DND-41 (cell line): Measurements from ENCODE around the gene PHF2.

Experiments
- ATAC-seq: fragments of 200-7000 bp; cut with Tn5 transposase; 3 replicates; pipeline ENCODE4 v1.9.1; 2021; ENCODE audit warnings: low read depth; ENCODE audit not compliant: insufficient read depth
- DNase-seq: peaks from one replicate; pipeline ENCODE4 v3.0.0-alpha.2; 2020
- H2AFZ ChIP-seq: 2 replicates; pipeline ENCODE4 v1.6.0; 2012; ENCODE audit warnings: low read depth, low read length
- H3K27ac ChIP-seq: 2 replicates; pipeline ENCODE4 v1.5.1; 2012; ENCODE audit warnings: low read length, inconsistent platforms
- H3K27me3 ChIP-seq: fragments of 200-600 bp; sonication (generic); 2 replicates; pipeline ENCODE4 v1.6.0; 2012; ENCODE audit warnings: low read length, mild to moderate bottlenecking, inconsistent platforms; ENCODE audit not compliant: insufficient read depth, poor library complexity
- H3K36me3 ChIP-seq: 2 replicates; pipeline ENCODE4 v1.5.1; 2012; ENCODE audit warnings: low read length, inconsistent platforms; ENCODE audit not compliant: insufficient read depth
- H3K4me1 ChIP-seq: 2 replicates; pipeline ENCODE4 v1.5.1; 2012; ENCODE audit warnings: mild to moderate bottlenecking, low read length; ENCODE audit not compliant: insufficient read depth
- H3K4me2 ChIP-seq: 2 replicates; pipeline ENCODE4 v1.6.0; 2012; ENCODE audit warnings: mild to moderate bottlenecking, moderate library complexity, low read length, inconsistent platforms; ENCODE audit not compliant: insufficient read depth
- H3K4me3 ChIP-seq, 2 experiments: fragments of 200-600 bp in 1 of 2; shearing (Covaris generic) in 1 of 2; 2 replicates each; pipeline ENCODE4 v1.5.1; 2012 to 2016; ENCODE audit warnings: inconsistent platforms in 2 of 2, low read length in 2 of 2, mild to moderate bottlenecking in 2 of 2, low read depth in 1 of 2, moderate library complexity in 1 of 2
- H3K79me2 ChIP-seq: 2 replicates; pipeline ENCODE4 v1.6.0; 2012; ENCODE audit warnings: low read length, inconsistent platforms; ENCODE audit not compliant: insufficient read depth
- H3K9ac ChIP-seq: 2 replicates; pipeline ENCODE4 v1.6.0; 2012; ENCODE audit warnings: low read depth, mild to moderate bottlenecking, inconsistent platforms, low read length, moderate library complexity
- H3K9me3 ChIP-seq: 2 replicates; pipeline ENCODE4 v1.5.1; 2012; ENCODE audit warnings: low read length, moderate library complexity, mild to moderate bottlenecking, inconsistent platforms; ENCODE audit not compliant: insufficient read depth, severe bottlenecking
- H4K20me1 ChIP-seq: 2 replicates; pipeline ENCODE4 v1.6.0; 2012; ENCODE audit warnings: low read length; ENCODE audit not compliant: insufficient read depth
- CTCF ChIP-seq: IDR thresholded peaks from 2 replicates; pipeline ENCODE4 v1.5.1; 2012; ENCODE audit warnings: borderline replicate concordance, low read length, moderate library complexity, mild to moderate bottlenecking; ENCODE audit not compliant: poor library complexity, severe bottlenecking; ENCODE audit errors: extremely low read depth
- EZH2 ChIP-seq: IDR thresholded peaks from 3 replicates; pipeline ENCODE4 v1.6.1; 2012; ENCODE audit warnings: borderline replicate concordance, low read depth, mild to moderate bottlenecking, moderate library complexity, low read length, inconsistent platforms; ENCODE audit not compliant: severe bottlenecking

Gene PHF2

DNA sequence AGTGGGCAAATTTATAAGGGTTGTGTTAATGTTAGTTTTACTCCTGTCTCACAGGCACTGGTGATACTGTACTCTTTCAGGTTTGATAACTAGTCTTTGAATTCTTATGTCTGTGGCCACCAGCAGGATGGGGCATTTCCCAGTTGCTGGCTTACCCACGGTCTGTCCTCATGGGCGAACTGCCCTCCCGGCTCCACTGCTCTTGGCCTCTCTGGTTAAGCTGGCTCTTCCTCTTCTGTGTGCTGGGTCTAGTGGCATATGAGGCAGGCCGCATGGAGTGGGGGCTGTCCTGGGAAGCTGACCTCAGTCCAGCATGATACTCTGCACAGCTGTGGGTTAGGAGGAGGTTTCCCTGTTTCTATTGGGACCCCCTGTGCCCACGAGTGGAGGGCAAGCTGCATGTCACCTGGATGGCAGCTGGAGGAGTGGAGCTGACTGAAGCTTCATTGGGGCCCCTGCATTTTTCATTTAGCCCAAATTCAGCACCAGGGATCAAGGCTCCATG lies 19.5 kb downstream of the PHF2 start:
- peaks cover 86% of the 10 kb centered on the region for H4K20me1 ChIP-seq
- no peak overlapping the region for H3K9ac ChIP-seq
- no peak for ATAC-seq

GRCh38 chr9:93596399-93596798 lies 20.0 kb downstream of the PHF2 start:
- peaks cover 6% of the 10 kb centered on the region for H3K4me1 ChIP-seq
- H3K36me3 ChIP-seq: no peaks in the 10 kb centered on the region; the same call in 1 of the 2 replicates
- H3K79me2 ChIP-seq: peaks cover 94% of the 10 kb centered on the region
- DNase-seq: peak; percentile 1
- TF ChIP-seq CTCF: no peak
- TF ChIP-seq EZH2: no peak
- H3K27me3 ChIP-seq: no peaks in the 10 kb centered on the region
- H3K27ac ChIP-seq: no peak overlapping the region
- no peak for ATAC-seq
- H3K4me2 ChIP-seq: no peak overlapping the region
- no peak overlapping the region for H2AFZ ChIP-seq
- no peaks in the 10 kb centered on the region for H3K9me3 ChIP-seq
- peaks cover 85% of the 10 kb centered on the region for H4K20me1 ChIP-seq
- no peak overlapping the region for H3K4me3 ChIP-seq
- H3K9ac ChIP-seq: no peak overlapping the region

More for the DNA sequence above, 19.5 kb downstream of the PHF2 start:
- no peak for DNase-seq
- no peak overlapping the region for H3K27ac ChIP-seq
- TF ChIP-seq EZH2 (no peak), CTCF (no peak)
- no peak overlapping the region for H3K4me2 ChIP-seq
- H3K4me3 ChIP-seq: no peak overlapping the region
- no peaks in the 10 kb centered on the region for H3K9me3 ChIP-seq
- no peak overlapping the region for H2AFZ ChIP-seq
- no peaks in the 10 kb centered on the region; the same call in 1 of the 2 replicates for H3K36me3 ChIP-seq
- H3K79me2 ChIP-seq: peaks cover 94% of the 10 kb centered on the region
- H3K4me1 ChIP-seq: peaks cover 6% of the 10 kb centered on the region
- no peaks in the 10 kb centered on the region for H3K27me3 ChIP-seq

DNA sequence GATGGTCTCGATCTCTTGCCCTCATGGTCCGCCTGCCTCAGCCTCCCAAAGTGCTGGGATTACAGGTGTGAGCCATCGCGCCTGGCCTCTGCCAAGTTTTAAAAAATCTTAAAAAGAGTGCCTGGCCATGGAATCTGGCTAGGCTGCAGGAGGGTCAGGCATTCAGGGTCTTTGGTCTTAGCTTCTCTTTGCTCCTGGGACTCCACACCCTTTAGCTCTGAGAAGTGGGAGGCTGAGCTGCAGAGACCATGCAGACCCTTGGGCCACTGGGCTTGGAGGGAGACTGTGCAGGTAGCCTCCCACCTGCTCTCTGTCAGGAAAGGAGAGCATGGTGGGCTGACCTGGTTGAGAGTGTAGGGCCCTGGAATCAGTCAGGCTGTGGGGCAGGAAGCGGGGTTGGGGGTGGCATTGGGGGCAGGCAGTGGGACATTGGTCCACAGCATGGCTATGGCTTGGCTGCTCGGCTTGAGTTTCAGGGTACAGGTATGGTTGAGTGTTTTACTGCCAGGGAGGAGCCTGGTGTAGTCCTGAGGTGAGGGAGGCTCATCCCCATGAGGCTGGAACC lies 20.8 kb downstream of the PHF2 start:
- no peaks in the 10 kb centered on the region for H3K27me3 ChIP-seq
- H3K4me3 ChIP-seq: no peak overlapping the region
- ATAC-seq (no peak), DNase-seq (no peak)
- peaks cover 77% of the 10 kb centered on the region for H4K20me1 ChIP-seq
- H3K4me2 ChIP-seq: no peak overlapping the region
- peaks cover 92% of the 10 kb centered on the region for H3K79me2 ChIP-seq
- H3K27ac ChIP-seq: no peak overlapping the region
- no peaks in the 10 kb centered on the region; the same call in 1 of the 2 replicates for H3K36me3 ChIP-seq
- TF ChIP-seq CTCF (no peak), EZH2 (no peak)
- H2AFZ ChIP-seq: no peak overlapping the region
- no peaks in the 10 kb centered on the region for H3K9me3 ChIP-seq
- no peak overlapping the region for H3K9ac ChIP-seq
- H3K4me1 ChIP-seq: peaks cover 6% of the 10 kb centered on the region
